GM18508 (cell line): ENCODE data around the gene CH25H.

Source experiments
- ATAC-seq: cut with Tn5 transposase; IDR thresholded peaks from one replicate; pipeline ENCODE4 v1.9.1; 2021; ENCODE audit warnings: moderate number of reproducible peaks; ENCODE audit not compliant: insufficient read depth, unreplicated experiment

The CH25H gene

DNA sequence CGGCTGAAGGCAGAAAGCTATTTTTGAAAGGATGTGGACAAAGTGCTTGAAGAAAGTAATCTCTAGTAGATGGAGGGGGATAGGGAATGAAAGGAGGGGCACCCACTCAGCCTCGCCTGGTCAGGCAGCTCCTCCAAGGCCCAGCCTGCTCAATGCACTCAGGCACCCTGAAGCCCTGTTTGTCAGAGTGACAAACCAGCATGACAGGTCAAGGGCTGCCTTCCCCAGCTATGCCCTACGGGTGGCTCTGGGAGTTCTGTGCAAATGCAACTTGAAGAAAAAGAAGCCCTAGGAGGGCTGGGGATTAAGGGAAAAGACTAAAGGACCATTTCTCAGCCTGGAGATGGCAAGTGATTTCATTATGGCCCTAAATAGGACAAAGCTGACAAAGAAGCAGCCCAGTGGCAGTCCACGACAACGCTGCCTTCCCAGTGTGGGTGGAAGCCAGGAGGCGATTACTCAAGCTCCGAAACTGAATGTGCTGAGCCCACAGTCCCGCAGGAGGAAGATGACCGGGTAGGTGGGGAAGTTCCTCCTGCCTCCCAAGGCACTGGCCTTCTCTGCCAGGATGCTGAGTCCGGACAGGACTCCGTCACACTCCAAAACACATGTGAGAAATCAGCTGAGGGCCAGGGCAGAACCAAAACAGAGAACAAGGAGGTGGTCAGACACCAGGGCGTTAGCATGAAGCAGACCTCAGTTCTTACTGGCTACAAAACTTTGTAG lies 28.1 kb upstream of the CH25H start:
- no peak for ATAC-seq

DNA sequence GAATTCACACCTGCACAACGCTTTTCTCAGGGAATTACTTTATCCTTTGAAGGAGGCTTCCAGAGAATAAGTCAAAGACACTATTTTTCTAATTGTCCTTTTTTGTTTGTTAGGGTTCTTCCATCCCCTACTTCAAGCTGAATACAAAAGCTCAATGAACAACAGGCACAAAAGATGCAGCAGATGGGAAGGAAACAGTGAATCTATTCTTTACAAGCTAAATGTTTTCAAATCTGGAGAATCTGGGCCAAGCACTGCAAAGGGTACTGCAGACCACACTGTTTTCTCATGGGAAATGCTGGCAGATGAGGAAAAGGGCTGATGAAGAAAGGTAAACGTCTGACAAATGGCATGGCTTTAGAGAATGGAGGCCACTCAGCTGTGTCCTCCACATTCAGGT lies 25.9 kb upstream of the CH25H start:
- no peak for ATAC-seq

DNA sequence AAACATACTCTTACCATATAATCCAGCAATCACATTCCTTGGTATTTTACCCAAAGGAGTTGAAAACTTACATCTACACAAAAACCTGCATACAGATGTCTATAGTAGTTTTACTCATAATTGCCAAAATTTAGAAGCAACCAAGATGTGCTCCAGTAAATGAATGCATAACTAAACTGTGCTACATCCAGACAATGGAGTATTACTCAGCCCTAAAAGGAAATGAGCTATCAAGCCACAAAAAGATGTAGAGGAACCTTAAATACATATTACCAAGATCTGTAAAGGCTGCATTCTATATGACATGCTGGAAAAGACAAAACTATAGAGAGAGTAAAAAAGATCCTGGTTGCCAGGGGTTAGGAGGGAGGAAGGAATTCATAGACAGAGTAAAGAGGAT lies 21.8 kb upstream of the CH25H start:
- ATAC-seq: no peak

DNA sequence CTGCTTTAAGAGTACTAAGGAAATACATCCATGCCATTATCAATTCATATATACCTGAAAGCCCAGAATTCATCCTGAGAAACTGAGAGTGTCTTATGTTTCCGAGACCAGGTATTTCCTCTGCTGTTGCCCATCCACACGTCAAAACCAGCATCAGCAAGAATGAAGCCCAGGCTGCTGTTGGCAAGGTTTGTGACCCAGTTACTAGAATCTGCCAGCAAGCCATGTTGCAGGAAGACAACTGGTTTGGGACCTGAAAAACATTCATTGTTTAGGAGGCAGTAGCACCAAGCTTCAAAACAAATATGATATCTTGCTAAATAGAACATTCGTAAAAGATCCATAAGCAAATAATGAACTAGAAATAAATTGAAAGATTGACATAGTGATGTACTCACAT lies 21.0 kb upstream of the CH25H start:
- no peak for ATAC-seq

DNA sequence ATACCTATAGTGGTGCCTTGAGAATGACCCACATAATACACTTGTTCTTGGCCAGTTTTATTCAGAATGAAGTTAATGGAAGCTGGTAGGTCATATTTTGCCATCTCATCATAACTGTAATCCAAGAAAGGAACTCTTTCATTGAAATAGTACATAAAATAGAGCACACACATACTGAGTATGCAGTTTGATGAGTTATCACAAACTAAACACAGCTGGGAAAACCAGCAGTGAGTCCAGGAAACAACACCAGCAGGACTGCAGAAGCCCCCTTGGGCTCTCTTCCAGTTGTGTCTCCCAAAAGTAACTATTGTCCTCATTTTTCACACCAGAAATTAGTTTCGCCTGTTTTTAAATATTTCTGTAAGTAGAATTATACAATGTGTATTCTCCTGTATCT lies 19.8 kb upstream of the CH25H start:
- no peak for ATAC-seq

DNA sequence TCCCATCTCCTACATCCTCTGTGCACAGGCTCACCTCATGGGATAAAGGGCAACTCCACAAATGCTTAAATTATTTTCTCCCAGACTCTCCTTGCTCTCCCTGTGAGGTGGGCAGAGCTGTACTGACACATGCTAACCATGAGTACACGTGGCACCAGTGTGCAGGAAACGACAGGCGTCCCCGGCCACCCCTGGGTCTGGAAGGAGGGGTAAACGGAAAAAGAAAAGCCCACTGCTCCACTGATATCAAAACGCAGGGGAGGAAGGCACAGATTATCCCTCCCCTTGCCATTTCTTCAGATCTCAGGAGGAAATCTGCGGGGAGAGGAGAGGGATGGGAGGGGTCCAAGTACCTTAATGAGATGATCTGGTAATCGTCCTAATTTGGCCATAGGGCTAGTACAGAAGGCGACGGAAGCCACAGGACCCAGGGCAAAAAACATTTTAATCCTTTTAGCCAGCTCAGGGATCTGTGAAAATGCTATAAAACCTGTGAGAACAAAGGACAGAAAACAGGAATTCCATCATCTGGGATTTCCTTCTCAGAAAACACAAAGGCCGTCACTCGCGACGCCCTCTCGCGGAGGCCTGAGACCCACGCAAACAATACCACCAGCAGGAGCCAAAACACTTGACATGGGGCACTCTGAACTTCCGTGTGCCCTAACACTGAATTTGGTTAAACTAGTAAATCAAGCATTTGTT lies 17.8 kb upstream of the CH25H start:
- ATAC-seq: no peak

DNA sequence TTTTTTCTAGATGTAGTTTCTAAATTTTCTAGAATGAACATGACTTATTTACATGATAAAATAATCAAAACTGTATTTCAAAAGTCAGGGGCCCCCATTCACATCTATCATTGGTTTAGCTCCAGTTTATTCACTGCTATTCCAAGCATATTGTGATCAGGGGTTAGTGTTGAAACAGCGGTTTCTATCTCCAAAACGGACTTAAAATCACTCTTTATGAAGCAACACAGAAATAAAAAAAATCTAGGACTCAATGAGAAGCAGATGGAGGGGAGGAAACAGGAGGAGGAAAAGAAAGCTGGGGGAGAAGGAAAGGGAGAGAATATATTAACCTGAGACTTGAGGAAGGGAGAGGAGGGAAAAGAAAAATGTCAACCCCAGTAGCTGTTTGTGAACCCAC lies 14.8 kb upstream of the CH25H start:
- ATAC-seq: no peak

DNA sequence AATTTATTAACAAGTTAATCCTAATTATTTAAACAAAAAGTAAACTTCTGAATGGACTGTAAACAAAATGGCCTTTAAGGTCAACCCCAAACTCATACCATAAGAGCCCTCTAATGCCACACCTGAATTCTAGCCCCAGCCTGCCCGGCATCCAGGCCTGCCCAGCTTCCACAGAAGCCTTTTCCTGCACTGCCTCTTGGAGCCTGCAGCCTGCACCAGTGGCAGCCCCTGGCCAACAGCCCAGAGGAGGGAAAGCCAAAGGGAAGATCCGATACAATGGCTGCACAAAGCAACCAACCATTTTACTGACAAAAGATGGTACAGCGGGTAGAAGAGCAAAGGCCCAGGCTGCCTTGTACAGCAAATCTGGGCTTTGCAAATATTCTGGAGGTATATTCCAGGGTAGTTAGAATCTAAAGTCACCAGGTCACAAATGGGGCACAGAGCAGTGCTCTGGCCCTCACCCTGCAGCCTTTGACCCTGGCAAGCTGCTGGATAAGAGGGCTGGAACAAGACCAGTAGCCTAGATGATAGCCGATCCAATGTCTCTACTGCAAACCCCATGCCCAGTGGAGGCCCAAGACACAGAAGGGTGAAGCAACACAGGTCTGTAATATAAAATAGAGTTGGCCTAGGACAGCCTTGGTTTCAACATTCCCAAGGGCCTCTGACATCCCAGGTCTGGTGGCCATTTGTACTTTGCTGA lies 12.5 kb upstream of the CH25H start:
- ATAC-seq: no peak

DNA sequence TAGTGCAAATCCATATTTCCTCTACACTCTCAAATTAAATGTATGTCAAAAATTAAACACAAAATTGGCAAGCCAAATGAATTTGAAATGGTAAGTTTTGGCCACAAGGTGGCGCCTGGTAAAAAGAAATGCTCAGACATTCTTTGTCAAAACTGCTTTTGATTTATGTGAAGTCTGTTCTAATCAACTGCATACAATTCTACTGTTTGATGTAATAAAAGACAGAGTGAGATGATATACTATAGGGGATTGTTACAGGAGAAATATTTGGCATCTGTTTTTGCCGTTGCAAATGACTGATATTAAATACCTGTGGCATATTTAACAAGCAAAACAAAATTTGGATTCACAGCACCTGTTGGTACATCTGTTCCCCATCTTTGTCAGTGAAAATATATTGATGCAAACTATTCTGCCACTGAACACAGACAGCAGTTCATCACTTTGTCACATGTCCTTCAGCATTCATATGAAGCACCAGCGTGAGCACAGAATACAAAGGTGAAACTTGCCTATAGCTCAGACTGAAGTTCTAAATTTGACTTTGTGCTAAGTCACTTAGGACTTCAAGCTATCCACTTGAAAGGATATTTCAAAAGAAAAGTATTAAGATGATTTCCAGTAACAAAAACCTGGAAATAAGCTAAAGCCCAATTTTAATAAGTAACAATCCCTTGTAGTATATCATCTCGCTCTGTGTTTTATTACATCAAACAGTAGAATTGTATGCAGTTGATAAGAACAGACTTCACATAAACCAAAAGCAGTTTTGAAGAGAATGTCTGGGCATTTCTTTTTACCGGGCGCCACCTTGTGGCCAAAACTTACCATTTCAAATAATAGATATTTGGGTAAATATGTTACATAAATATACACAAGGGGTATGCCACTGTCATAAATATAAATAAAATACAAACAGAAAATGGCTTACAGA lies 10.2 kb upstream of the CH25H start:
- ATAC-seq: no peak

DNA sequence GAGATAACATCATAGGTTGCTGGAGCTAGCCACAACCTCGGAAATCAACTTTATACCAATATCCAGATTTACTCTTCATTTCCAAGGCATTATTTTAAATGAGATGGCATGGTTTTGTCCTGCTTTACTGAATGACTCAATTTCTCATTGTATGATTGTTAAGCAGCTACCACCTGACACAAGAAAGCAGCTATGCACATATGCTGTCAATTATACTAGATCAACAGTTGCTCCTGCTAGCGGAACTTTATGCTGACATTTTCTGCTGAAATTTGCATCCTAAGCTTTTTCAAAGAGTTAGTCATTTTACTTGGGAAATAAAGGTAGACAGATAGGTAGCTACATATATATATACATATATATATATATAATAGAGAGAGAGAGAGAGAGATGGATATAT lies 8.9 kb upstream of the CH25H start:
- ATAC-seq: no peak

DNA sequence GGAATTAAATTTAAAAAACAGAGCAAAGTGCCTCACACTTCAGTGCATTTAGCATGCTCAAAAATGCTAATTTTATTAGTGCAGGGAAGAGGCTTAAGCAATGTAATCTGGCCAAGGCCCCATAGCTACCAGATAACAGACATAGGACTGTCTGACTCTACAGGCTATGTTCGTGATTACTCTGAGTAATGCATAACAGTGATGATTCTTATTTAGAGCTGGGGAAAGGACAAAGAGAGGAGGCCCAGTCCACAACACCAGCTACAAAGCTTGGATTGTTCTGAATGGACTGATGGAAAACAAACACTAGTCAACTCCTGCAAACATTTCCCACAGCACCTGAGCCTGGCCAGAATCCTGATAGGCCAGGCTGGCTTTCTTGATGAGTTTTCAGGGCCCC lies 8.4 kb upstream of the CH25H start:
- ATAC-seq: no peak

DNA sequence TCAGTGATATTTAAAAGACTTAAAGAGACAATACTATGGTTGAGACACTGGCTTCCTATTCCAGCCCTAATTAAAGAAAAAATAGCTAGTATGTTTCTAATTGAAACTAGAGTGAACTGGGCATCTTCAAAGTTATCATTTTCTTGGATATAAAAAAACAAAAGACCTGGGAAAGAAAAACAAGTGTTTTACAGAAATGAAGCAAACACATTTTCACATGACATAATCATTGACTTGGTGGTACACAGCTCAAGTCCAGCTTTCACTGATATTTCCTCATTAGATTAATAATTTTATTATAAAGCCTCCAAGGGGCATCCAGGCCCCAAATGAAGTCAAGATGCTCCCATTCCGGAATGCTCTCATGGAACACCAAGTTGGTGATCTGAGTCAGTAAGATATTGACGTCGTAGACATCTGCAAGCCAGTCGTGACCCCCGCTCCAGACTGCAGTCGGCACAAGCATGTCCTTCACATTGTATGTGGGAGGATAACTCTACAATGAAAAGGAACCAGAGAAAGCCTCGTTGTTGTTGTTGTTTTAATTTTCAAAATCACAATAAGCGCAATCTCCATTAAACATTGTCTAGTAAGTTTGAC lies 7.5 kb upstream of the CH25H start:
- no peak for ATAC-seq

DNA sequence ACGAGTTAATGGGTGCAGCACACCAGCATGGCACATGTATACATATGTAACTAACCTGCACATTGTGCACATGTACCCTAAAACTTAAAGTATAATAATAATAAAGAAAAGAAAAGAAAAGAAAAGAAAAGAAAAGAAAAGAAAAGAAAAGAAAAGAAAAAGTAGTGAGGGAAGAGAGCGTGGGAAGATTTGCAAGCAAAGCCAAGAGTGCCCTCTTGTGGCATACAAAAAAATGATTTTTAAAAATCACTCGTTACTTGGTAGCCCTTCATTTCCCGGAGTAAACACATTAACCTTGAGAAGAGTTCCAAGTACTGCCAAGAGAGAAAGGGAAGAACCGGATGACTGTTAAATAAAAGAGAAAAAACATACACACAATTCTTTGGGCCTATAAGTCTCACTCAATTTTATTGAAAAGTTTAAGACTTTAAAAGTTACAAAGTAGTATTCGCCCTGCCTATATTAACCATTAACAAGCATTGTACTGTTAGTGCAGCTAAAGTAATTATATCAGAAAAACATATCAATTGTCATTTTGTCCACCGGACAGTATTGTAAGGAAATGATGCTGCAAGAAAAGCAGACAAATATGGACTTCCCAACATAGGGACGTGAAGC lies 6.2 kb upstream of the CH25H start:
- no peak for ATAC-seq

DNA sequence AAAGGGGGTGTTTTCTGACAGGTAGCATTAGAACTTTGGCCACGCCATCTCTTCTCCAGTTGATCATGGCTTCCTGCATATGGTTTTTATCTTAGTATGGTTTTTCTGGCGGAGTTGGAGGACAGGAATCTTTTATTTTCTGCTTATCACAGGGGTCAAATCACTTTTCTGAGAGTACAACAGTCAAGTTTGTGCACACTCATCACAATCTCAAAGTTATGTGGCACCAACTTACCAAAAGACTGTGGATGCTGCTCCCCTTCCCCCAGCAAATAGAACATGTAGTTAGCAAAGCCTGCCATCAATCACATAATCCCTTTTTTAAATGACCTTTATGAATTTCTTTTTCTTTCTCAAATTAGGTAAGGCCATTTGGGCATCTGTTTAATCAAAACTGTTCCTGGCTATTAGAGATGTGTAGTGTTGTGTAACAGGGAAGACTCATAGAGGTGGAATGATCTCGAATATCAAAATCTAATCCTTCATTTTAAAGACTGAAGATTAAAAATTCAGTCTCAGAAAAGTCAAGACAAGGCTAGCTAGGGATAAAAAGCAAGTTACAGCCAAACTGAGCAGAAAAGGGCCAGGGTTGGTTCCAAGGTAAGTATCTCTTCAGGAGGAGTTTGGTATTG lies 3.8 kb upstream of the CH25H start:
- no peak for ATAC-seq

DNA sequence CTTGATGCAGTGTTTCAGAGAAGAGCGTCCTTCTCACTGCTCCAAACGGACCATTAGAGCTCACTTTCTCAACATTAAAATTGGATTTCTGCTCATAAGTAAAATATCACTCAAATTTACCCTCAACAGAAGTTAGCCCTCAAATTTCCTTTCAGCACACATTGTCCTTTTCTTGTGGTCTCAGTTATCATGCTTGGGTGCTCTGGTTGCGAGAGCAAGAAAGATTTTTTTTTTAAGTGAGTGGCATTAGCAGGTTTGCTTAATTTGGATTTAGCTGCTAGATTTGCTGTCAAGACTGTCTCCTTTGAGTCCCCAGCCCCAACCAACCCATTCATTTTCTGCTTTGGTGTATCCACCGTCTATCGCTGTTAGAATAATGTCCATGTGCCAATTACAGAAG lies 2.6 kb upstream of the CH25H start:
- ATAC-seq: no peak

DNA sequence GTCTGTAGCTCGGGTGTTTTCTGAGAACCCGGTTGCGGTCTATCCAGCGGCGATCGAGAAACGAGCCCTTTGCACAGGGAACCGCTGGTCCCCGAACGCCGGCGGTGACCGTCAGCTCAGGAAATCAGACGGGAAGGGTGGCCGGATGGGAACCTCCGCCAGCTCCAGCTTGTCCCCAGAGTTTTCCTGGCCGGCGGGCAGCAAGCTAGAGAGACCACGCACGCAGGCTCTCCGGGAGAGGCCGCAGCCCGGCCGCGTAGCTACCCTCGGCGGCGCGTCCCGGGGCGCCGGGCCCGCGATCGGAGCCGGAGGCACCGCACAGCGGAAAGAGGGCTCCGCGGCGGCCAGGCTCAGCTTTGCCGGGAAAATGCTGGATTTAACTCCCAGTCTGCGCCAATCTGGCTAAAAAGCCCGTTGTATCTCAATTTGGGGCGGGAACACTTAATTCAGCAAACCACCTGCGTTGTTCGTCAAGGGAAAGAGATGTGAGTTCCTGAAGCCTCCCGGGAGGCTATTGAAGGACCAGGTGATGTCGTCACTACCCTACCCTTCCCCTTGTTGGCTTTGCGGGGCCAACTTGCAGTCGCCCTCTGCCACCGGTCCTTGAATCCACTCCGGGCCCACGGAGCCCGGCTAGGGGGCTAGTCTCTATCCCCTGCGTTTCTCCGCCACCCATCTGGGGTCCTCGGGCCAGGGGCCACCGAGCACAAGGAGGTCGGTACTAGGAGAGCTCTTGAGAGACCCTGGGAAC lies 859 bp upstream of the CH25H start:
- ATAC-seq: no peak

DNA sequence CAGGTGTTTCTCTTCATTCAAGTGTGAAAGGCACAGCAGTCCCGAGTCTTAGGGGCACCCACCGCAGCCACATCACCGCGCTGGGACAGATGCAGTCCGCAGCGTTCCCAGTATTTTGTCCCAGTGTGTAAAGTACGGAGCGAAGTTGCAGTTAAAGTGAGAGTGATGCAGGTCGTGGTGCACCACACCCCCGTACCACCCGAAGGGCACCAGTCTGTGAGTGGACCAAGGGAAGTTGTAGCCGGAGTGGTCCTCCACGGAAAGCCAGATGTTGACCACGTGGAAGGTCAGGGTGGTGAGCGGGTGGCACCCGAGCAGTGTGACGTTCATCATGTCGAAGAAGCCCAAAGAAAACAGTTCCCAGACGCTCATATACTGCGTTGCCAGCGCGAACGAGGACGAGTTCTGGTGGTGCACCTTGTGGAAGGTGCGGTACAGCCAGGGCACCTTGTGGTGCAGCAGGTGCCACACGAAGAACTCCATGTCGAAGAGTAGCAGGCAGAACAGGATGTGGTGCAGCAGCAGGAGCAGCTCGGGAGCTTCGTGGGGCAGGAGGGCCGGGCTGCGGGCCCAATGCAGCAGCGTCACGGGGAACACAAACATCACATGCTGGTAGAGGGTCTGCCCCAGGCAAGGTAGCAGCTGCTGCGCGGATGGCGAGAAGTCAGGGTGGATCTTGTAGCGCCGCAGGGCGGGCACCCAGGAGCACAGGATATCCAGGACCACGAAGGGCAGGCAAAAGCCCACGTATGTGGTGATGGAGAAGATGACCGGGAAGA lies 526 bp downstream of the CH25H start:
- ATAC-seq: no peak
